T-helper 2 cell treated with Interferon-gamma antibody and Interleukin-4, amounts not matched to agents 5 μg/mL and 100 μg/mL, for 36 hours (primary cell): Measurements from ENCODE around the gene PRICKLE1.
"Not testable (repeated sequence)": the region's sequence is repeated elsewhere in the genome, so short reads cannot be mapped to it uniquely, and the experiment has no call there.

Experiments used
- DNase-seq: peaks from one replicate; pipeline ENCODE4 v3.0.0; 2021; ENCODE audit warnings: low spot score
- H3K27ac Mint-ChIP-seq: one replicate; pipeline ENCODE4 v1.8.0; 2021; ENCODE audit warnings: mild to moderate bottlenecking, mixed read lengths
- H3K27me3 Mint-ChIP-seq: one replicate; pipeline ENCODE4 v1.8.0; 2021; ENCODE audit warnings: low read depth, mixed read lengths
- H3K36me3 Mint-ChIP-seq: one replicate; pipeline ENCODE4 v1.8.0; 2021; ENCODE audit warnings: low read depth, mixed read lengths
- H3K4me1 Mint-ChIP-seq: one replicate; pipeline ENCODE4 v1.8.0; 2021; ENCODE audit warnings: low read depth, mixed read lengths
- H3K4me3 Mint-ChIP-seq: one replicate; pipeline ENCODE4 v1.8.0; 2022; ENCODE audit warnings: mild to moderate bottlenecking, moderate library complexity, mixed read lengths
- H3K9me3 Mint-ChIP-seq: one replicate; pipeline ENCODE4 v1.8.0; 2021; ENCODE audit warnings: mixed read lengths

Gene PRICKLE1

DNA sequence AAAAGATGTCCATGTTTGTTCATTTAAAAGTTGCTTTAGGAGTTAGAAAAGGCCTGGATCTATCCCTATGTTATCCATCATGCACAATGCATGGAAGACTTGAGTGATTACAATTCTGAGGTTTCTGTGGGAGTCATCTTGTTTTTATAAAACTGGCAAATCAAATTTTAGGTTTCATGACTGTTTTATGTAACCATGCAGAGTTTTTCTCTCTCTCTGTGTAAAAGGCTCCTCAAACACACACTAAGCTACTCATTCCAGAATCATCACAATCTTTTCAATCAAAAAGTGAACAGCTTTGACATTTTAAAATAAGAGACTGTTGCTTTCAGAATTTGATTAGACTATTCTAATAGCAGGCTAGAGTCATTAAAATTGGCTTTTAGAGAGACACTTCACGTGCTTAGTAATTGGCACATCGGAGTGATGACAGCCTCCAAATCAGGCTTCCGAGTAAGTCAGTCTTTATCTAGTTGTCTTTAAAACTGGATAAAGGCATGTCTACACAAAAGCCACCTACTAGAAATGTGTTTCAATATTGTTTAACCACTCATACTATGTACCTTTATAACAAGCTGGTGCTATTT is 31.9 kb downstream of the PRICKLE1 start:
- no peaks in the 10 kb centered on the region for H3K9me3 Mint-ChIP-seq
- DNase-seq = no peak
- no peak overlapping the region for H3K4me3 Mint-ChIP-seq
- H3K27ac Mint-ChIP-seq = no peak overlapping the region
- no peaks in the 10 kb centered on the region for H3K36me3 Mint-ChIP-seq
- H3K27me3 Mint-ChIP-seq = no peaks in the 10 kb centered on the region
- no peaks in the 10 kb centered on the region for H3K4me1 Mint-ChIP-seq

DNA sequence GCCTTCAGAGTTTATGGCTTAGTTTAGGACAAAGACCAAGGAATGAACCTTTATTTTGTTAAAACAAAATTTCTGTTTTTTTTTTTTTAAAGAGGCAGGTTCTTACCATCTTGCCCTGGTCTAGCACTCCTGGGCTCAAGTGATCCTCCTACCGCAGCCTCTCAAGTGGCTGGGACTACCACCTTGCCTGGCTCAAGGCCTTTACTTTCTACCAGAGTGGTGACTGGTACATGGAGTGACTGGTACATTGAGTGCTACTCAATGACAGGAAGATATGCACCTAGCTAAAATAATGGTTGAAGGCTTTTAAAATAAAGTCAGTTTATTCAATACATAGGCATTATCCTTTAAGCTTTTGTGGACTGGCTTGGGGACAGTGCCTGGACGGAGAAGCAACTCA is 32.6 kb downstream of the PRICKLE1 start:
- Mint-ChIP-seq H3K27ac (no peak overlapping the region), H3K4me1 (no peaks in the 10 kb centered on the region), H3K27me3 (no peaks in the 10 kb centered on the region), H3K9me3 (no peaks in the 10 kb centered on the region), H3K36me3 (no peaks in the 10 kb centered on the region), H3K4me3 (no peak overlapping the region)
- DNase-seq = no peak

DNA sequence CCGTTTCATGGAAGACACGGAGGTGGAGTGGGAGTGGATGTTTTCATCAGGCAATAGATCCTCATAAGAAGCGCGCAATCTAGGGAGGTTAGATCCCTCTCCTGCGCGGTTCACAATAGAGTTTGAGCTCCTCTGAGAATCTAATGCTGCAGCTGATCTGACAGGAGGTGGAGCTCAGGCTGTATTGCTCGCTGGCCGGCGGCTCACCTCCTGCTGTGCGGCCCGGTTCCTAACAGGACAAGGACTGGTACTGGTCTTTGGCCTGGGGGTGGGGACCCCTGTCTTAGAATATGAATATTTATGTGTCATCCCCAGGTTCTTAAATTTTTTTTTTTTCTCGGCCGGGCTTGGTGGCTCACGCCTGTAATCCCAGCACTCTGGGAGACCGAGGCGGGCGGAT is 36.7 kb downstream of the PRICKLE1 start:
- Mint-ChIP-seq H3K36me3 (no peaks in the 10 kb centered on the region), H3K4me3 (no peak overlapping the region), H3K27ac (no peak overlapping the region), H3K27me3 (peaks cover 3% of the 10 kb centered on the region), H3K4me1 (no peaks in the 10 kb centered on the region), H3K9me3 (no peaks in the 10 kb centered on the region)
- DNase-seq = no peak

DNA sequence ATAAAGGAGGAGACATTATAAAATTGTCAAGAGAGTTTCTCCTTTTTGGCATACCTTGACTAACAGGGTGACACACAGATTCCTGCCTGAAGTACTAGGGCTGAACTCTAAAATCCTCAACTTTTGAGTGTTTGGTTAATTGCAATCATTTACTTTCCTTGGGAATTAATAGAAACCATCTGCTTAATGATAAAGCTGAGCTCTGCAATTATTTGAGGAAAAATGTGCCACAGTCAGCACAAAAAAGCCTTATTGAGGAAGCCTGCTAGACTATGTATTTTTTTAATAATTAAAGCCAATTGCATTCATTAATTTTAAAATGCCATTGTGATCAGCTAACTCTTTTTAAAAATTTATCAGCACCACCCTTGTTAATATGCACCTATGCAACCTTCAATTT is 38.7 kb downstream of the PRICKLE1 start:
- H3K27me3 Mint-ChIP-seq = peaks cover 5% of the 10 kb centered on the region
- no peak for DNase-seq
- H3K4me3 Mint-ChIP-seq = no peak overlapping the region
- no peak overlapping the region for H3K27ac Mint-ChIP-seq
- H3K4me1 Mint-ChIP-seq = no peaks in the 10 kb centered on the region
- no peaks in the 10 kb centered on the region for H3K36me3 Mint-ChIP-seq
- H3K9me3 Mint-ChIP-seq = no peaks in the 10 kb centered on the region

DNA sequence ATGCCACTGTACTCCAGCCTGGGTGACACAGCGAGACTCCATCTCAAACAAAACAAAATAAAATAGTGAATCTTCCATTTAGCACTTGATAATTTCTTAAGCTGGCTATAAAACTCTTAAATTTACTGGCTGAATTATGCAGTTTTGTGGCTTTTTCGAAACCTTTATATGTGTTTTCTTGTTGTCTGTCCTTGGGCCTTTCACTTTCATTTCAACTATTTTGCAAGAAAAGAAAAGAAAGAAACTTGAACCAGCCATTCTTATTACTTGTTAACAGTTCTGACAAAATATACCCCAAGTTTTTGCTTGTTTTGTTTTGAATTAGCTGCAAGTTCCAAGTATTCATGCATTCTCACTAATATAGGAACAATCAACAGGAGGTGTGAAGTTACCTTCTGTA is 42.8 kb downstream of the PRICKLE1 start:
- no peak for DNase-seq
- Mint-ChIP-seq H3K27me3 (peaks cover 5% of the 10 kb centered on the region), H3K9me3 (no peaks in the 10 kb centered on the region), H3K27ac (no peak overlapping the region), H3K4me1 (no peaks in the 10 kb centered on the region), H3K36me3 (no peaks in the 10 kb centered on the region), H3K4me3 (no peak overlapping the region)

DNA sequence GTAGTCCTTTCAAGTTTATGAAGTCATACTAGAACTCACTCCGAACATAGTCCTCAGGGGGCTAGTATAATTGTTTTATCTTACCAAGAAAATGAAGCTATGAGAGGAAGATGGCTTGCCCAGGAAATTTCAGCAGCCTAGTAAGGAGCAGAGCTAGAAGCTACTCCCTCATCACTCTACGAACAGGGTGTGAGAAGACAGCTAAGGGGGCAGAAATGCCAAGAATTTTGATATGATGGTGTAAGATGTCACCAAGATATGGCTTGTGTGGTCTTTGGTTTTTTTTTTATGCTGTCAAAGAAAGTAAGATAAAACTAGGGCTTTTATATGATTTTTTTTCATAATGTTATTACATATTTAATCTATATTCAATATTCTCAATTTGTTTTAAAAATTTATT is 47.6 kb downstream of the PRICKLE1 start:
- no peak for DNase-seq
- Mint-ChIP-seq H3K36me3 (no peaks in the 10 kb centered on the region), H3K27me3 (peaks cover 2% of the 10 kb centered on the region), H3K9me3 (no peaks in the 10 kb centered on the region), H3K4me3 (no peak overlapping the region), H3K4me1 (no peaks in the 10 kb centered on the region), H3K27ac (no peak overlapping the region)

DNA sequence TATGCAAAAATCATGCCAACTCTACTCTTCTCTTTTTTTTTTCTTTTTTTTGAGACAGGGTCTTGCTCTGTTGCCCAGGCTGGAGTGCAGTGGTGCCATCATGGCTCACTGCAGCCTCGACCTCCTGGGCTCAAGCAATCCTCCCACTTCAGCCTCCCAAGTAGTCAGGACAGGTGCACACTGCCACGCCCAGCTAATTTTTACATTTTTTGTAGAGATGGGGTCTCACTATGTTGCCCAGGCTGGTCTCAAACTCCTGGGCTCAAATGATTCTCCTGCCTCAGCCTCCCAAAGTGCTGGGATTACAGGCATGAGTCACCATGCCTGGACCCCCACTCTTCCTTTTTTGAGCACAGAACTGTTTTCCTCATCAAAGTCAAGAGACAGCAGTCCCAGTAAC is 48.2 kb downstream of the PRICKLE1 start:
- H3K27me3 Mint-ChIP-seq, H3K27ac Mint-ChIP-seq, H3K36me3 Mint-ChIP-seq, DNase-seq, H3K4me1 Mint-ChIP-seq, H3K9me3 Mint-ChIP-seq, H3K4me3 Mint-ChIP-seq: not testable (repeated sequence)

DNA sequence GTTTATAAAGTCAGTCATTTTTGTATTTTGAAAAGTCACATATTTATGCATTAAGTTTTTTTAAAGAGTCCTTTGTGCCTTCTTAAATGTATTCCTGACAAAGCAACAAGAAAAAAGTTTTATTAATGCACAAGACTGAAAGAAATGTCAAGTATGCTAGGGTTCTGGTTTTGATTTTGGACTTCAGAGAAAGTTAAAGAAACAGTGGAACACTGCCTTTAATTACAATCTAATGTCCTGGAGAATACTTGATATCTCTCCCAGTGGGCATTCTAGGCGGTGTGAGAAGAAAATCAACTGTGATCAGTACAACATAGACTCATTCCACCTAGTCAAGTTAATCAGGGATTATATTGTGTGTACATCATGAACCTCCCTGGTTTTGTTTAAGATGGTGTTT is 49.9 kb downstream of the PRICKLE1 start:
- H3K4me1 Mint-ChIP-seq = no peaks in the 10 kb centered on the region
- H3K36me3 Mint-ChIP-seq = no peaks in the 10 kb centered on the region
- H3K9me3 Mint-ChIP-seq = no peaks in the 10 kb centered on the region
- H3K27me3 Mint-ChIP-seq = peaks cover 2% of the 10 kb centered on the region
- H3K27ac Mint-ChIP-seq = no peak overlapping the region
- no peak overlapping the region for H3K4me3 Mint-ChIP-seq
- DNase-seq = no peak

DNA sequence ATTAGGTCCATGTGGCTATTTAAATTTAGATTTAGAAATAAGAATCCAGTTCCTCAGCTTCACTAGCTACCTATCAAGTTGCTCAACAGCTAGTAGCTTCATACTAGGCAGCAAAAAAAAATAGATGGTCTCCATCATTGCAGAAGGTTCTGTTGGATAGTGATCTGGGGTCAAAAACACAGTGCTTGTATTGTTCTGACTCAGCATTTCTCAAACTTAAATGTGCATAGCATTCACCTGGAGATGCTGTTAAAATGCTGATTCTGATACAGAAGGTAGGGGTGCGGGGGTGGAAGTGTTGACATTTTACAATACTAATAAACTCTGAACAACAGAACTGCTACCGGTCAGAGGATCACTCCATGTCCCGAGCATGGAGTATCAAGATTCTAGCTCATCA is 51.3 kb downstream of the PRICKLE1 start:
- Mint-ChIP-seq H3K27me3 (peaks cover 2% of the 10 kb centered on the region), H3K9me3 (no peaks in the 10 kb centered on the region), H3K36me3 (no peaks in the 10 kb centered on the region), H3K4me3 (no peak overlapping the region), H3K27ac (no peak overlapping the region), H3K4me1 (no peaks in the 10 kb centered on the region)
- no peak for DNase-seq

DNA sequence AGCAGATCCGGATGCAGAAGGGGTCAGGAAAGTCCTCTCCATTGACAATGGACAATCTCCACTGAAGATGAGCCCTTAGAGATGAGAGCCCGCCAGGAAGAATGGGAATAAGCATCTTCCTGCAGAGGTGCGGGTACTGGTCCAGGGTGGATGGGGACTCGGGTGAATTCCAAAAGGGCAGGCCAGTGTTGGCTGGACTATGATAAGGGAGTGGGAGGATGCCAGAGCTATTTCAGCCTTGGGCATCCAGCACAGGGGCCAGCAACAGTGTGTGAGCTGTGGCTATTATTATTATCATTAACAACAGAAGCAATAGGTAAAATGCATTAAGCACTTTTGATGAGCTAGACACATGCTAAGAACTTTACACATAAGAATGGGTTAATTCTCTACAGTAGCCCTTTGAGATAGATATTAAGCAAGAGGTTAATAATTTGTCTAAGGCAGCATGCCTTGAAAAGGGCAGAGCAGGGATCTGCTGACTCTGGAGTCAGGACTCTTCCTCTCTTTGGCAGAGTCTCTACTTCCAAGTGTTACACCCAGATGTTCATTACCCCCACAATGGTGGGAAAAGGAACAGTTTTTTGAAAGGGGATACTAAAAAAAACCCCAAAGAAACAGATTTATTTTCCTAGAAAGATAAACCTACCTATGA is 55.2 kb downstream of the PRICKLE1 start:
- no peak for DNase-seq
- H3K4me3 Mint-ChIP-seq = no peak overlapping the region
- H3K4me1 Mint-ChIP-seq = no peaks in the 10 kb centered on the region
- H3K27ac Mint-ChIP-seq = no peak overlapping the region
- H3K9me3 Mint-ChIP-seq = no peaks in the 10 kb centered on the region
- no peaks in the 10 kb centered on the region for H3K36me3 Mint-ChIP-seq
- H3K27me3 Mint-ChIP-seq = peaks cover 2% of the 10 kb centered on the region

DNA sequence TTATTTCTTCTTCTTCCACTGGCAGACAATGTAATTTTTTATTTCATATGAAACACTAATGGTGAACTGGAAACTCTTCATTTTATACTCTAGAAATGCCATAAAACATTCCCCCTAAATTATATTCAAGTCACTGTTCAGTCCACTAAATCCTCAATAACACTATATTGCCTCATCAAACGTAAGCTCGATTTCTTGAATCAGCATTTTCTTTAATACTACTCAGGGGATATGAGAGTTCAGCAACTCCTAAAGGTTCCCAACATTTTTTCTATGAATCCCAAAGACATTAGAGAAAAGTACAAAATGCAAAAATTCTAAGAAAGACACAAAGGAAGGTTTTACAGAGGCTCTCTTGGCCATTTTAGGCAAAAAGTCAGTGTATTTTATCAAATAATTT is 59.3 kb downstream of the PRICKLE1 start:
- no peak for DNase-seq
- no peaks in the 10 kb centered on the region for H3K36me3 Mint-ChIP-seq
- no peaks in the 10 kb centered on the region for H3K4me1 Mint-ChIP-seq
- no peaks in the 10 kb centered on the region for H3K9me3 Mint-ChIP-seq
- H3K27ac Mint-ChIP-seq = no peak overlapping the region
- no peak overlapping the region for H3K4me3 Mint-ChIP-seq
- H3K27me3 Mint-ChIP-seq = peaks cover 2% of the 10 kb centered on the region

DNA sequence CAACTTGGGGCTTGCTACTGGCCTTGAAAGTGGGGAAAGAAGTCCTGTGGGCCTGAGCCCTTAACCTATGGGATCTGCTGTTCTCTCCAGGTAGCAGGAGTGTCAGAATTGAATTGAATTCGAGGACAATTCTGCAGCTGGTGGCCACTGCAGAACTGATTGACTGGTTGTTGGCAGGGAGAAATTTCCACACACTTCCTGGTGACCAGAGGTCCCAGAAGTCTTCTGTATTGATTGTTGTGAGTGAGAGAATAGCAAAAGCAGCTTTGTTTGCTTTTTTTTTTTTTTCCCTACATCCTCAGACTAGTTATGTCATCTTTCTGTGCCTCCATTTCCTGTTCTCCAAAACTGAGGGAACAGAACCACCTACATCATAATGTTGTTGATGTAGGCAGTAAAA is 64.1 kb downstream of the PRICKLE1 start:
- Mint-ChIP-seq H3K4me3 (no peak overlapping the region), H3K27me3 (peaks cover 2% of the 10 kb centered on the region), H3K4me1 (no peaks in the 10 kb centered on the region), H3K36me3 (no peaks in the 10 kb centered on the region), H3K27ac (no peak overlapping the region), H3K9me3 (no peaks in the 10 kb centered on the region)
- no peak for DNase-seq

DNA sequence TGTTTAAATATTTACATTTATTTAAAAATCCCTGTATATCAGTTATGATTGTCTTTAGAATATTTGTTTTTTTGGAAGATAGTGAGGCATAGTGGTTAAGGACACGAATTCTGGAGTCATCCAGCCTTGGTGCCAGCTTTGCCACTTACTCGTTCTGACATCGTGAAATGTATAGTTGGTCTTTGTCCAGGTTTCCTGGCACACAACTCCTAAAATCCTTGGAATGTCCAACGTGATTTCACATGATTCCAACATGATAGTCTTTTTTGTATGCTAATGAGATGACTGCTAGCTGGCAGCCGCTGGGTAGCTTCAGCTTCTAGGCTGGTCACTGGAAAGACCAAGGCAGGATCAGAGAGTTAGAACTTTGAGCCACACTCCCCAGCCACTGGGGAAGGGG is 64.8 kb downstream of the PRICKLE1 start:
- H3K9me3 Mint-ChIP-seq = no peaks in the 10 kb centered on the region
- DNase-seq = no peak
- no peak overlapping the region for H3K27ac Mint-ChIP-seq
- H3K27me3 Mint-ChIP-seq = peaks cover 2% of the 10 kb centered on the region
- H3K4me1 Mint-ChIP-seq = no peaks in the 10 kb centered on the region
- H3K4me3 Mint-ChIP-seq = no peak overlapping the region
- H3K36me3 Mint-ChIP-seq = no peaks in the 10 kb centered on the region

DNA sequence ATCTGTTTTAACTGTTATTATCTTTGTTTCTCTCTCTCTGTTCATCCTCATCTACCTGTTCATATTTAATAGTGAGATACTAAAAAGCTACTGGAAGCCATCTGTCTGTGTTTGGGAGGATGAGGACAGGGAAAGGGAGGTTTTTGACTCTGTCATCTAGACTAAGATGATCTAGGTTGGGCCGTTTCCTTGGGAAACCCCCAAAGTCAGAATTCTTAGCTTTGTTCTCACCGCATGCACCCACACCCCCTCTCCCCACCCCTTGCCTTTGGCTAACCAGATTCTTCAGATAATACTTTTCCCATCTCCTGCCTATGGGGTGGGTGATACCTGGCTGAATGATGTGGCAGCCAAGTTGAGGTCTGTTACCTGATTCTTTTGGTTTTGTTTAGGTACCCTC is 73.0 kb downstream of the PRICKLE1 start:
- H3K4me3 Mint-ChIP-seq = no peak overlapping the region
- H3K27ac Mint-ChIP-seq = no peak overlapping the region
- DNase-seq = no peak
- peaks cover 2% of the 10 kb centered on the region for H3K27me3 Mint-ChIP-seq
- no peaks in the 10 kb centered on the region for H3K9me3 Mint-ChIP-seq
- no peaks in the 10 kb centered on the region for H3K4me1 Mint-ChIP-seq
- H3K36me3 Mint-ChIP-seq = no peaks in the 10 kb centered on the region

DNA sequence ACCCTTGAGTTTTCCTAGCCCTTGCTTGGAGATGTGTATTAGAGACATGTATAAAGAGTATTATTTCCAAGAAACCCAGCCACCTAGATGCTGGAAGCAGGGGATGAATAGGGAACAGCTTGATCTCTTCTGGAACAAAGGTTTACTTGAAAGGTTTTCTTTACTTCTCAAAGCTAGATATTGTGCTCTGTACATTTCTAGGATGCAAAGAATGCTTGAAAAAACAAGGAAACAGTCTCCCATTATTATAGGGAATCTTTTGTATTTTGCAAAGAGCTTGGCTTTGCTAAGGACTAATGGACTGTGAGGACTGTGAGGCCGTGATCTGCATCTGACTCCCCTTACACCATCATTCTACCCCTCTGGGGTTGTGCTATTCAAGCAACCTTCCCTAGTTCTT is 77.9 kb downstream of the PRICKLE1 start:
- Mint-ChIP-seq H3K4me3 (no peak overlapping the region), H3K27ac (no peak overlapping the region), H3K27me3 (peaks cover 2% of the 10 kb centered on the region), H3K9me3 (no peaks in the 10 kb centered on the region), H3K4me1 (no peaks in the 10 kb centered on the region), H3K36me3 (no peaks in the 10 kb centered on the region)
- no peak for DNase-seq
